ENCODE data around the gene NDUFA8. TPM values are rescaled to one million over a fixed set of nuclear protein-coding genes. Genes with fewer than 3 reads are reported as not detected.

NDUFA8 gene
- total RNA-seq, 1 donor from 2014 or later = 39.9 TPM

DNA sequence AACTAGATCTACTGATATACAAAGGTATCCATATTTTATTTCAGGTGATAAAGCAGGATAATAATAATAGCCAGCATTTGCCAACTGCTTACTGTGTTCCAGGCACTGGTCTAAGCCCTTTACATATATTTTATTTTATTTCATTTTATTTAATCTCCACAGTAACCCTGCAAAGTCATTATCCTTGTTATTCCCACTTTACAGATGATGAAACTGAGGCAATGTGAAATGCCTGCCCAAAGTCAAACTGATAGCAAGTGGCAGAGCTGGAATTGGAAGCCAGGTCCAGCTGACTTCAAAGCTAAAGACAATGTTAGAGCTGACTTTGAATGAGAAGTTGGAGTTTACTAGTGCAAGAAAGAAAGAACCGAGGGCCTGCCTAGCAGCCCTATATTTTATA, 25.0 kb upstream of the NDUFA8 start:
- DNase-seq = no peak

DNA sequence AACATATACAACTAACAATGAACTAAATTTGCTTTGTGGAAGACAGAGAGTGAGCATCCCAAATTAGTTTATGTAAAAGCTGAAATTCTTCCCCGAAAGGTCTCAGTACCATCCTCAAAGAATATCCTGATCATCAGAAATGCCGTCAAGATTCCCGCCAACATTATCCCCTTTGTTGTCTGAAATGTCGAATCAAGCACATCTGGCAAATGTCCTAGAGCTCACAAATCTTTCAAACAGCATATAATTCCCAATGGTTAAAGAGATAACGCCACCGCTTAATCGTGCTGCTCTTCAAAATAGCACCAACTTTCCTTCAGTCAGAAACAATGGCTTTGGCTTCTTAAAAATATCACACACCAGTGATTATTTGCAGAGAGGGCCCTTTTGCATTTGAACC, 23.9 kb upstream of the NDUFA8 start:
- no peak for DNase-seq

DNA sequence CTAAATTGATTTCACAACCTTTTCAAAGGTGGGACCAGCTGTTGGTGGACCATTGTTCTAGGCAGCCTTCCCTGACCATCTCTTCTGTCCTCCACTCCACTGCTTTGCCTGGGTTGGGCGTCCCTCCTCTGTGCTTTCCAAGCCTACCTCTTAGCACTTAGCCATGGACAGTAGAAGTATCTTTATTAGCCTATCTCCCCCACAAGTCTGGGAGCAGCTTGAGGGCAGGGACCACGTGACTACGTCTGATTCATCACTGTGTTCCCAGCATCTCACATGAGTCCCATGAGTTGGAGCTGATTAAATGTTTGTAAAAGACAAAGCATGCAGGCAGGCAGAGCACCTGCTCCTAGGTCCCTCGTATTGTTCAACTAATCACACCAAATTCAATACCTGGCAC, 21.1 kb upstream of the NDUFA8 start:
- no peak for DNase-seq

DNA sequence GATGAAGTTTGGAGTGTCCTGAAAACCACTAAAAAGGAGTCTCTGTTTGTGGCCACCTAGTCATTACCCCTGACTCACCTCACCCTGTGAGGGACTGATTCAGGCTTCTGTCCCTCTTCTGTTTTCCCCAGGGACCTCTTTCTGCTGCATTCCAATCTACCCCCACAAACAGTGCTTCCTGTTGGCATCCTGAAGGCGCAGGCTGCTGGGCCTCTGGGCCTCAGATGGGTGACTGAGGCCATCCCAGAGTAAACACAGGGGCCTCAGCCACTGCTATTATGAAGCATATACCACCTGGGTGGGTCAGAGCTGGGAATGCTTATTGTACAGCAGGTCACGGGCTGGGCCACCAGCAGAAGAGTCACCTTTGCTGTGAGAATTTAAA, 20.1 kb upstream of the NDUFA8 start:
- no peak for DNase-seq

DNA sequence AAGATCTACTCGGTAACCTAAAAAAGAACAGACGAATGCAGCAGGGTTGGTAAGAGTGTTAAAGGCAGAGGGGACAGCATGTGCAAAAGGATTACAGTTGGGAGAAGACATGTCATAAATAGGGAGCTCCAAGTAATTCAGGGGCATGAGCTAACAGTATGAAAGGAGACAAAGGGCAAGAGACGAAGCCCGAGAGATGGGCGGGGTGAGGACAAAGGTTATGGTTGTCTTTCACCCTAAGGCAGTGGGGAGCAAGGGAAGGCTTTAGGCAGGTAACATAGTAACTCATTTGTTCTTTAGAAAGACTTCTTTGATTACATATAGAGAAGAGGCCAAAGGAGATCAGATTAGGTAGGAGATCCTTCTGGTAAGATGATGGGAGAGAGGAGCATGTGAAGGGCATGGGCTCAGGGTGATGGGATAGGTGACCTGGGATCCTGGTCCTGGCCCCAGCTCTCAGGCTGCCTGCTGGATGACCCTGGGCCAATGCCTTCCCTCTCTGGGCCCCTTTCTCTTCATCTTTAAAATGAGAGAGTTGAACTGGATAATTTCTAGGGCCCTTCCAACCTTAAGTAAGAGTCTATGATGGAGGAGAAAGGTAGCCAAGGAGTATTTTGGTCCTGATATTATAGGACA, 19.6 kb upstream of the NDUFA8 start:
- DNase-seq = no peak

DNA sequence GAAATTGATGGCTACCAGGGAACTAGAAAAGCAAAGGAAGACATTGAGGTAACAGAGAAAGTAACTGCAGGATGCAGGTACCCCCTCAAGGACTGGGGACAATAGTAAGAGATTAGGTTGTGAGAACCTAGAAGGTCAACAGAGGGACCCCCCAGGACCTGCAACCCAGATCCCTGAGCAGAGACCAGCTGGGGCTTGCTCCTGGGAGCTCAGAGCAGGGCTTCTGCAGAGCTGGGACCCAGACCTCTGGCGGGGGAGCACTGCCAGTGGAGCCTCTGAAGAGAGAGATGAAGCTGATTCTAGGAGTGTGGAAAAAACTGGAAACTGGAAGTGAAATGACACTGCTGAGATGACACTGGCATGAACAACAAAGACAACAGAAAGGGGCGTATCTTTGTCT, 17.3 kb upstream of the NDUFA8 start:
- no peak for DNase-seq

DNA sequence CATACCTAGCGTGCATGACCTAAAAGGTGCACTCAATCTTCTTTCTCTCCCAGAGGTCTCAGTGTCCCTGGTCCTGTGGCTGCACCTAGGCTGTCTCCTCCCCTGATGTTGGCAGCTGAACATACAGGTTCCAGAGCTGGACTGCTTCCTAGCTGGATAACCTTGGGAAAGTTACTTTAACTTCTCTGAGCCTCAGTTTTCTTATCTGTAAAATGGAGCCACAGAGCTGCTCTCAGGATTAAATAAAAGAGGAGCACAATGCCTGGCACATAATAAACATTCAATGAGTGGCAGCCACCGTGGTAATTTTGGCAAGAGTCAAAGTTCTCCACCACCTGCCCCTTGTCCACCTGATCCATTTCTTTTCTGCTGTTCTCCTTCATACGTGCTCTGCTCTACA, 14.1 kb upstream of the NDUFA8 start:
- DNase-seq = no peak

DNA sequence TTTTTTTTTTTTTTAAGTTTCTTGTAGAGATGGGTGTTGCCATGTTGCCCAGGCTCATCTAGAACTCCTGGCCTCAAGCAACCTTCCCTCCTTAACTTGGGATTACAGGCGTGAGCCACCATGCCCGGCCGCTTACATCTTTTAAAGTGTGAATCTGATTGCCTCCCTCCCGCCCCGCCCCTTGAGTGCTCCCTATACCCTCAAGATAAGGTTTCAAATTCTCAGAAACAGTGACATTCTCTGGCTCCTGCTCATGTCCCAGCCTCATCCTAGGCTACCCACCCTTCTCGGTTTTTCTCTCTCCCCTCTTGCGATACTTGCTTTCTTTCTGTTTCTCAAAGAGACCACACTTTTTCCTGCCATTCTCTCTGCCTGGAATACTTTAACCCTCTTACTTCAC, 12.6 kb upstream of the NDUFA8 start:
- DNase-seq = no peak

DNA sequence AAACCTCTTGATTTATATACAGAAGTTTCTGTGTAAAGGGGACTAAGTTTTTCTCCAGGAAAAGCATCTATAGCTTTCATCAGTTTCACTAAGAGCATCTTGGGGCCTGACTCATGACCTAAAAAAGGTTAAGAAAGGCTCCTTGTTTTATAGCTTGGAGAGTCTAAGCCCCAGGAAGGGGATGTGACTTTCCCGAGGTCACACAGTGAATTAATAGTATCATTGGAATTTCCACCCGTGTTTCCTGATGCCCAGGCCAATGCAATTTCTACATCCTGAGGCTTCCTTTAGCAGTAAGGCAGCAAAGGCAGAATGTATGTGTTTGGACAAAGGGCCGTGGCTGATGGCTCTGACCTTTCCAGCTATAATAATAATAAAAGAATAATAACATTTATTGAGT, 8.8 kb upstream of the NDUFA8 start:
- no peak for DNase-seq

DNA sequence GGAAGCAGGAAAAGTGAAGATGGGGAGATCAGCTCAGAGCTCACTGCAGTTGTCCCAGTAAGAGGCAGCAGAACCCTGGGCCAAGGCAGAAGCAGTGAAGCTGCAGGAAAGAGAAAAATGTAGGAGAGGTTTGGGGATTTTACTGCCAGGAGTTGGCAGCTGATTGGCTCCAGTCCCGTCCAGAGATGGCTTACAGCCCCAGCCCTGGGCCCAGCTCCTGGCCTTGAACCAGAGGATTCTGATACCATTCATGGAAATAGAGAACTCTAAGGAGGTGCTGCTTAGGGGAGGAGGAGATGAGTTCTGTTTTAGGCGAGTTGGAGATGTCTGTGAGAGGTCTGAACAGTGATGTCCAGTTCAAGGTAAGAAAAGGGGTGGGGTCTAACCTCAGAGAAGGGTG, 4.7 kb upstream of the NDUFA8 start:
- peak; percentile 41 for DNase-seq

DNA sequence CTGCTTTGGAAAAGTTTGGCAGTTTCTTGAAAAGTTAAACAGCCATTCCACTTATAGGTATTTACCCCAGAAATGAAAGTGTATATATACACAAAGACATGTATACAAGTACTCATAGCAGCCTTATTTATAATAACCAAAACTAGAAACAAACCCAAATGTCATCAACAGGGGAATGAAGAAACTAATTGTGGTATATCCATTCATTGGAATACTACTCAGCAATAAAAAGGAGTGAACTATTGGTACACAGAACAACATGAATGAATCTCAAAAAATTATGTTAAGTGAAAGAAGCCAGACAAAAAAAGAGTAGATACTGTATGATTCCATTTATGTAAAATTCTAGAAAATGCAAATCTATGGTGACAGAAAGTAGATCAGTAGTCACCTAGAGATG, 2.8 kb upstream of the NDUFA8 start:
- no peak for DNase-seq

DNA sequence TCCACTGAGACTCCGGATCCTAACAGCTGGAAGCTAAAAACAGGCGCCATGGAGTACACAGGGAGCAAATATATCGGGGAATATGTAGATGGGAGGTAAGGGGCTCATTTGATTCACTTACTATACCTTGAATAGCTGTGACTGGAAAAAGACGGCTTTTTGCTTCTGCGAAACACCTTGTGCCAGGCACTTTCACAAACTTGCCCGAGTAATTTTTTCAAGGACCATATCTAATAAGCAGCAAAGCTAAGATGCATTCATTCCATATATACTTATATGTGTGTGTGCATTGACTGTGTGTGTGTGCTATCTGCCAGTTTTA, 307 bp upstream of the NDUFA8 start:
- DNase-seq = no peak

DNA sequence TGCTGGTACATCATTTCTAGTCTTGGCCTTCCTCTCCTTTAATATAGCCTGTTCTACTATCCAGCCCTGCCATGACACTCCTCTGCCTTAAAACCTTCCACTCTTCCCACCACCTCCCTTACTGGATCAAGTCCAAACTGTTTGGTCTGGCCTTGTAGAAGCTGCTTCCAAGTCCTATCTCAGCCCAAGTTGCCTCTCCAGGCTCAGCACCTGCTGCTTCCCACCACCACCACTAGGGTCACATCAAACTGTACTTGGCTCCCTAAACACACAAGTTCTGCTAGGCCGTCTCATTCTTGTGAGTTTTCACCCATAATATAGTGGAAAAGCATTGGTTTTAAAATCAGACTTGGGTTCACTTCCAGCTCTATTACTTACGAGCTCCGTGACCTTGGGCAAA, 1.4 kb downstream of the NDUFA8 start:
- DNase-seq = peak; percentile 25

DNA sequence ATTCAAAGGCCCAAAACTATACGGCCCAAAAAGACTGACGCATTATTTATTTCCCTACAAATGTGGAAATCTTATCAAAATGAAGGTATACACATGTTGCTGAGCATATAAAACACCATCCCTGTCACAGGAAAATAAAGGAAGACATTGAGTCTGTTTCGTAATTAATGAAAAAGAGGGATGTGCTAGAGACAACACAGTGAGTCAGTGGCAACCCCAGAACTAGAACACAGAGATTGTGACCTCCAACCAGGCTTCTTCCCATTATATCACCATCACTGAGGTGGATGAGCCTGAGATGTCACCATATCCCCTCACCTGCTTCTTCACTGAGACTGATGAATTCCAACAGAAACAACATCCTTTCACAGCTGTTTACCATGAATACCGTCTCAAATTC, 3.8 kb downstream of the NDUFA8 start:
- DNase-seq = no peak

DNA sequence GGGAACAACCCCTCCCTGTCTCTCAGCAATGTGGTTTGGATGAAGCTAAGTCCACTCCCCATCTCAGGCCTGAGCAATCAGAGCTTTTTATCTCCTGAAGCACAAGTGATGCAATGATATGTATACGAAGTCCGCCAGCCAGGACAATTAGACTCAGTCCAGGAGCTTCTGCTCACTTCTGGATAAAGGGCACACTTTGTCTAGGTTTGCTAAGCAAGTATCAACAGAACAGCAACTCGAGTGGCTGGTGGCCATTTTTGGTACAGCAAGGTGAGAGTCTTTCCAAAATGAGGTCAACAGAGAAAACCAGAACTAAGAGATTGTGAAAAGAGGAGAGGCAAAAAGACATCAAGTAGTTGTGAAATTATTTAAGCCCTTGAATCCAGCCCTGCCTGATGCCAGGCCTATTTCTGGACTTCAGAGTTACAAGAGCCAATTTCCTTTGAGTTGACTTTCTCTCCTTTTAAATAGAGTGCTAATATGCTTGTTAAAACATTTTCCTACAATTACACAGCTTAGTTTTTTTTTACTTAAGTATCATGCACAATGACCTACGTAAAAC, 8.2 kb downstream of the NDUFA8 start:
- DNase-seq = no peak

DNA sequence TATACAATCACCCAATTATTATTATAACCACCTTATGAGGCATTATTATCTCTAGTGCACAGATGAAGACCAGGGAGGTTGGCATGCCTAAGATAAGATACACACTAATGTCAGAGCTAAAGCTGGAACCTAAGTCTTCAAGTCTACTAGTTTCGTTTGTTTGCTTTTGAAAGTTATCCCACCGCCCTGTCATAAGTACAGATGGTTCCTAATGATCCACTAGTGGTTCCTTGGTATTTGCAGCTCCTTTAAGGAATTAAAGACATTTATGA, 14.1 kb downstream of the NDUFA8 start:
- no peak for DNase-seq

DNA sequence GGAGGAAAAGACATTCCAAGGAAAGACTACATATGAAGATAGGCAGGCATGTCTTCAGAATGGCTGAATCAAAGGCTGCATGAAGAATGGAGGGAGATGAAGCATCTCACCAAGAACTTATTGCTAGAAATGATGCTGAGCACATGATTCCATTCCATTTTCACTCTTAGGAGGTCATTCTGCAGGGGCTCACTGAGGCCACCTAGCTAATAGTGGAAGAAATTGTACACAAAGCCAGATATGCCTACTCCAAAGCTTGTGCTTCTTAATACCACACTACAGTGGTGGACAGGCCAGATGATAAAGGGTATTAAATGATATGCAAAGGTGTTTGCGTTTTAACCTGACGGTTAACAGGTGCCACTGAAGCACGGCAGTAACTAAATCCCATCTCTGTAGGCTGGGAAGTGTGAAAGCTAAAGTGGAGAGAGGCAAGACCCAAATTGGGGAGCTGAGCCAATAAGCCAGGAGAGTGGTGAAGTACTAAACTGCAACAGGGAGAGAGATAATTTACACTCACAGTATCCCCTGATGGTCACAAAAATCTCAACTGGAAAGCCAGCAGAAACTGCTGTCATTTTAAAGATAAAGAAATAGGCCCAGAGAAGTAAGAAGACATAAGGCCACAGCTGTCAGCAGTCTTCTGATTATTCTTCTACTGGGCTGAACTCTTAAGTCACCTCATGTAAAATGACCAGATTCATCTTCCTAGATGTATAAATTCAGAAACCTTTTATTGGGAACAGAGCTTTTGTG, 14.6 kb downstream of the NDUFA8 start:
- no peak for DNase-seq

DNA sequence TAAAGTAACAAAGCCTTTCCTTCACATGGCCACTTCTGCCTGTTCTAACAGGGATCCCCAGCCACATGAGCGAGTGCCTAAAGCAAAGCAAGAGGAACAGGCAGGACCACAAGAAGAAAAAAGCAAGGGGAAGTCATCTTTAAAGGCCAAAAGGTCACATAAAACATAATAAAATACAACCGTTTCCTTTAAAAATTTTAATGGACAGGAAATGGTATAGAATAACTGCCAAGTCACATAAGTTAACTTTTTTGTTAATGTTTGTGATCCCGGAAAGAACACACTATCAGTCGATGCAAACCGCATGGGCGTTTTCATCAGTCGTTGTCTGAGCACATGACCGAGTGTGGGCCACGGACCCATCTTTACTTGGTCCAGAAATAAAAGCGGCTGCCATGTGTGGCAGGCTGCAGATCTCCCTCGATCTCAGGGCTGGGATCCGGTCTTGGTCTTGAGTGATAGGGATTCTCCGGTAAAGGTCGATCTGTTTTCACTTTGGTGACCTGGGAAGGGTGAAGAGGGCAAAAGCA, 15.6 kb downstream of the NDUFA8 start:
- DNase-seq = no peak

DNA sequence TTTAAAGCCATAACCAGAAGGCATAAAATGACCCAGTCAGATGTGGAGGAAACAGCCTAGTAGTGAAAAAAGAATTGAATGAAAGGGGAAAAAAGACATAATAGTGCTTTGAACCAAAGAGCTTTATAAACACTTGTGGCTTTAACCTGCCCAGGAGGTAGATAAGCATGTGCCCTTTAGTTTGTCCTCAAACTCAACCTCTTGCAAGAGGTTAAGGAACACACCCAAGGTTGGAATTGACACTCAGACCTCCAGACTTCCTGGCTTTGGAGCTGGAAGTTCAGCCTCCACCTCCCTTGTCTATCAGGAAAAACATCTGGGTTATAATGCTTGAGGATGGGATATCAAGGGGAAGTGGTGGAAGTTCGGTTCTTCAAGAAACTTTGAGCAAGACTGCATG, 16.3 kb downstream of the NDUFA8 start:
- no peak for DNase-seq

DNA sequence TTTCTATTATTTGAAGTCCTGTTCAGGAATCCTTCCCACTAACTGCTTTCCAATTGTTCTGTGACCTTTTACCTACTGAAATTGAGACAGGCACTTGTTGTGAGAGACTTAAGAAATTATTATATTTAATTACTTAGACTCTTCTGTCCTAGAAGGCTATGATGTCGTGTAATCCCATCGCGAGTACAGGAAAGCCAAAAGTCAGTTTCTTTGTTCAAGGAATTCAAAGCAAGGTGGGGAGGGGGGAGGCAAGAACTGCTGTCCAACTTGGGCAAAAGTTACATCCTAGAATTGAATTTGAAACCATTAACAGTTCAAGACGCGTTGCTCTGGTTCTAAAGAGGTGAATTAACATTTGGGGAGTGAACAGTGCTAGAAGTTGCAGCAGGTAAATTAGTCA, 17.9 kb downstream of the NDUFA8 start:
- DNase-seq = no peak

DNA sequence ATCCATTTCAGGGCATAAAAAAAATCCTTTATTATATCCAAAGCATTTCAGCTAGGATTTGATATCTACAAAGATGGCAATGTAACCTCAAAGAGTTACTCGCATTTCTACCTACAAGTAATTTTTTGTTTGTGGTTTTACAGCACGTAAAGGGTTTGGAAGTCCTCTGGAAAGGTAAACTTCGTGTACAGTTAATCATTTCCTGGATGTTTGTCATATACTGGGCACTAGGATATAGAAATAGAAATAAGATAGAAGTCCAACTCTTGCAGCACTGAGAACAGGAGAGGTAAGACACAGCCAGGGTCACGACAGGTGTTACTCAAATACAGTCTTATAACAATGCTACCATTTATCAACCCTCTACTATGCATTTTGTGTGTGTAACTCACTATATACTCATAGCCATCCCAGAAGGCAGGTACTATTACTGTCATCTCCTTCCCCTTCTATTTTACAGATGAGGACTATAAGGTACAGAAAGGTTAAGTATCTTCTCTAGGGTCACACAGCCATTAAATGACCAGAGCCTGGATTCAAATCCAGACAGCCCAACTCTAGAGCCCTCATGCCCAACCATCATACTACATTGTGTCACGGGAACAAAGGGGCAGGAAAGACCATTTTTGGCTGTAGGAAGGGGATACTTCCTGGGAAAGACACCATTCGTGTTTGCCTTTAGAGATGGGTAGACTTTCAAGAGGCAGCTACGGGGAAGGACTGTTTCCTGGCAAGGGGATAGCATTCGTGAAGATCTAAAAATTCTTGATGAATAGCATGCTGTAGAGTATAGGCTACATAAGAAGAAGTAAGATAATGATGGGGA, 19.0 kb downstream of the NDUFA8 start:
- no peak for DNase-seq

DNA sequence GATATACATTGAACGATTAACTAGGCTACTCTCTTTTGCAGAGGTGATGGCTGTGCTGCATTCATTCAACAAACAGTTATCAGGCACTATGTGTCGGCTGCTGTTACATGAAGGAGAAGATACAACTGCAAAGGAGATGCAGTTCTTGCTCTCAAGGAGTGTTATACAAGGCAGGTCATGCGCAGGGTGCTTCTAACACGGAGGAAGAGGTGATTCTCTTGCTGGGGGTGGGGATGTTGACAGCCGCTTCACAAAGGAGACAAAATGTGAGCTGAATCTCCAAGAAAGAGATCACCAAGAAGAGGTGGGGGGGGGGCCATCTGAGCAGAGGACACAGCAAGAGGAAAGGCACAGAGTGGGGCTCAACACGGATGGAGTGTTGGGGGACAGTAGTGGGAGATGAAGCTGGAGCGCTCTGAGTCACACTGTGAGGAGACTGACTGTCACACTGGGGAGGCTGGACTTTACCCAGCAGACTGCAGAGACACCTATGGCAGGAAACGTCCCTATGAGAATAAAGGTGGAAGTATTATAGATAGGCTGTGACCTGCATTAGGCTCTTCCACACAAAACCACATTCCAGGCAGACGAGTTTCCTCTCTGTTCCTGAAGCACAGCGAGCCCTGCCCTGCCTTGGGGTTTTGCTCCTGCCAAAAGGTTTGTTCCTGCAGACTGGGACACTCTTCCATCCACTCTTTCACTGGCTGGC, 20.9 kb downstream of the NDUFA8 start:
- DNase-seq = no peak

DNA sequence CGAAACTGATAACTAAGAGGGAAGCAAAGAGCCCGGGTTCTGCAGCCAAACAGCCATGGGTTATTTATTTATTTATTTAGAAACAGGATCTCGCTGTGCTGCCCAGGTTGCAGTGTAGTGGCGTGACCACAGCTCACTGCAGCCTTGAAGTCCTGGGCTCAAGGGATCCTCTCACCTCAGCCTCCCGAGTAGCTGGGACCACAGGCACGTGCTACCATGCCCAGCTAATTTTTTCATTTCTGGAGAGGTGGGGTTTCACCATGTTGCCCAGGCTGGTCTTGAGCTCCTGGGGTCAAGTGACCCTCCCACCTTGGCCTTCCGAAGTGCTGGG, 24.1 kb downstream of the NDUFA8 start:
- DNase-seq = no peak
